Esophagus squamous epithelium (tissue), 5 donors: ENCODE data around the gene LGI4. TPM values are rescaled to one million over a fixed set of nuclear protein-coding genes. Genes with fewer than 3 reads are reported as not detected.

Experiments used
- DNase-seq: peaks from one replicate; lab custom pipeline; 2025; lab: John Stamatoyannopoulos, UW
- H3K27ac ChIP-seq, 4 donors: fragments of 200-600 bp; sonication (generic); one replicate each; pipeline ENCODE4 v1.5.1; 2016 to 2019; ENCODE audit warnings: mild to moderate bottlenecking in 1 of 4
- H3K27me3 ChIP-seq, 4 donors: fragments of 200-600 bp; sonication (generic); 1 replicate in 3 of 4; 2 replicates in 1 of 4; pipeline versions ENCODE4 v1.5.1 to v1.6.0; 2017 to 2021; ENCODE audit warnings: antibody characterized with exemption in 1 of 4
- H3K36me3 ChIP-seq, 3 donors: fragments of 200-600 bp; sonication (generic); one replicate each; pipeline ENCODE4 v1.5.1; 2016 to 2019
- H3K4me1 ChIP-seq, 3 donors: fragments of 200-600 bp; sonication (generic); one replicate each; pipeline ENCODE4 v1.5.1; 2017 to 2019
- H3K4me3 ChIP-seq, 4 donors: fragments of 200-600 bp; sonication (generic); 1 replicate in 3 of 4; 2 replicates in 1 of 4; pipeline ENCODE4 v1.5.1; 2016 to 2019; ENCODE audit warnings: mild to moderate bottlenecking in 2 of 4, moderate library complexity in 1 of 4
- H3K9me3 ChIP-seq, 3 donors: fragments of 200-600 bp; sonication (generic); one replicate each; pipeline ENCODE4 v1.5.1; 2016 to 2019
- POLR2A ChIP-seq, 4 donors: fragments of 450-650 bp; IDR thresholded peaks; one replicate each; pipeline ENCODE4 v1.6.1; 2017; ENCODE audit warnings: antibody characterized with exemption in 4 of 4, mild to moderate bottlenecking in 4 of 4, moderate library complexity in 3 of 4
- WGBS, 2 donors: methylation state at CpG; one replicate each; pipeline ENCODE4 v1.1.5; 2018; 5-methylcytosine and 5-hydroxymethylcytosine counted together
- intact Hi-C: fragments of 100-400 bp; cut with DNase I; formaldehyde crosslinking; loops from one replicate; pipeline ENCODE4 v1.15.0; 2022
- total RNA-seq, 4 donors: library from RNA; depleted of rRNA; stranded (reverse); fragments of >200 nt; gene quantifications; one replicate each; pipeline ENCODE4 v1.1.0, GENCODE V29; 2016
- TF ChIP-seq, protein P1 (sequence below), 6 experiments: fragments of 450-650 bp in 4 of 6; fragments of 200-600 bp in 2 of 6; sonication (generic) in 2 of 6; IDR thresholded peaks; one replicate each; pipeline ENCODE4 v1.5.1; 2016 to 2019; ENCODE audit warnings: antibody characterized with exemption in 6 of 6, mild to moderate bottlenecking in 4 of 6, moderate library complexity in 4 of 6
- donor health status: DM: yes; HTN: yes; CAD: no.

LGI4 gene
- total RNA-seq, 4 donors from 2014 or later = 1.3 to 8.2 (median 1.6) TPM

DNA sequence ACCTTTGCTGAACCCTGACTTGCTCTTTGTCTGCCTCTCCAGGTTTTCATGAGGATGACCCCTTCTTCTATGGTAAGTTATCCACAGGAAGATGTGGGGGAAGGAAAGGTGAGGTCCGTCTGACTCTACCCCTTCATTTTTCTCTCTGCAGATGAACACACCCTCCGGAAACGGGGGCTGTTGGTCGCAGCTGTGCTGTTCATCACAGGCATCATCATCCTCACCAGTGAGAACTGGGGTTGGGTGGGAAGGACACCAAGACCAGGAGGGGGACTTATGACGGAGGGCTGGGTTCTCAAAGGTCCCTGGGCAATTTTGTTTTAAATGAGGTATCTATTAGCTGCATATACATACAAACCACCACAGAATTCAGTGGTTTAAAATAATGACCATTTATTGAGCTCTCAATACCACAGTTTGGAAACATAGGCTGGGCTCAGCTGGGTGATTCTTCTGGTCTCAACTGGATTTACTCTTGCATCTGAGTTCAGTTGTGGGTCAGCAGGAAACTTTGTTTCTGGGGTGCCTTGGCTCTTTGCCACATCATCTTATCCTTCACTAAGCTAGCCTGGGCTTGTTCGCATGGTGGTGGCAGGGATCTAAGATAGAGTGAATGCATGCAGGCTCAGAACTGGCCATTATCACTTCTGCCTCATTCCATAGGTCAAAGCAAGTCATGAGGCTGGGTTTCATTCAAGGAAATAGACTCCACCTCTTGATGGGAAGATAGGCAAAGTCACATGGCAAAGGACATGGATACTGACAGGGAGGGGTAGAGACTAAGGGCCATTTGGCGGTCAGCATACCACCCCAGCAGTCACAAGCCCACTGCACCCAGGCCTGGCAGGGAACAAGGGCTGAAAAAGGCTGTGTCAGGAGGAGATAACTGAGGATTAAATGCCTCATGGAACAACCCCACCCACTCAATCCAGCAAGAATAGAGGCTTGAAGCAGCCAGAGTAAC lies 31.5 kb upstream of the LGI4 start:
- Histone ChIP-seq H3K9me3 (peaks cover 6 to 39% (median 20%) of the 10 kb centered on the region in 3 donors), H3K27ac (peak overlapping the region in 3 of 4 donors; percentile 69 to 70 (median 69)), H3K27me3 (no peaks in the 10 kb centered on the region), H3K36me3 (peaks cover 0 to 67% (median 11%) of the 10 kb centered on the region in 3 donors), H3K4me3 (no peak overlapping the region), H3K4me1 (peaks cover 11 to 45% (median 15%) of the 10 kb centered on the region in 3 donors)
- DNase-seq = no peak
- WGBS, 2 donors = 86 to 88% methylated on average over 6 of the region's 7 CpGs
- intact Hi-C loops = no loop called here
- TF ChIP-seq POLR2A (IDR thresholded peaks at IDR 0.05) = no peak
- TF ChIP-seq, protein P1, sequence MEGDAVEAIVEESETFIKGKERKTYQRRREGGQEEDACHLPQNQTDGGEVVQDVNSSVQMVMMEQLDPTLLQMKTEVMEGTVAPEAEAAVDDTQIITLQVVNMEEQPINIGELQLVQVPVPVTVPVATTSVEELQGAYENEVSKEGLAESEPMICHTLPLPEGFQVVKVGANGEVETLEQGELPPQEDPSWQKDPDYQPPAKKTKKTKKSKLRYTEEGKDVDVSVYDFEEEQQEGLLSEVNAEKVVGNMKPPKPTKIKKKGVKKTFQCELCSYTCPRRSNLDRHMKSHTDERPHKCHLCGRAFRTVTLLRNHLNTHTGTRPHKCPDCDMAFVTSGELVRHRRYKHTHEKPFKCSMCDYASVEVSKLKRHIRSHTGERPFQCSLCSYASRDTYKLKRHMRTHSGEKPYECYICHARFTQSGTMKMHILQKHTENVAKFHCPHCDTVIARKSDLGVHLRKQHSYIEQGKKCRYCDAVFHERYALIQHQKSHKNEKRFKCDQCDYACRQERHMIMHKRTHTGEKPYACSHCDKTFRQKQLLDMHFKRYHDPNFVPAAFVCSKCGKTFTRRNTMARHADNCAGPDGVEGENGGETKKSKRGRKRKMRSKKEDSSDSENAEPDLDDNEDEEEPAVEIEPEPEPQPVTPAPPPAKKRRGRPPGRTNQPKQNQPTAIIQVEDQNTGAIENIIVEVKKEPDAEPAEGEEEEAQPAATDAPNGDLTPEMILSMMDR (IDR thresholded peaks at IDR 0.05) = no peak

DNA sequence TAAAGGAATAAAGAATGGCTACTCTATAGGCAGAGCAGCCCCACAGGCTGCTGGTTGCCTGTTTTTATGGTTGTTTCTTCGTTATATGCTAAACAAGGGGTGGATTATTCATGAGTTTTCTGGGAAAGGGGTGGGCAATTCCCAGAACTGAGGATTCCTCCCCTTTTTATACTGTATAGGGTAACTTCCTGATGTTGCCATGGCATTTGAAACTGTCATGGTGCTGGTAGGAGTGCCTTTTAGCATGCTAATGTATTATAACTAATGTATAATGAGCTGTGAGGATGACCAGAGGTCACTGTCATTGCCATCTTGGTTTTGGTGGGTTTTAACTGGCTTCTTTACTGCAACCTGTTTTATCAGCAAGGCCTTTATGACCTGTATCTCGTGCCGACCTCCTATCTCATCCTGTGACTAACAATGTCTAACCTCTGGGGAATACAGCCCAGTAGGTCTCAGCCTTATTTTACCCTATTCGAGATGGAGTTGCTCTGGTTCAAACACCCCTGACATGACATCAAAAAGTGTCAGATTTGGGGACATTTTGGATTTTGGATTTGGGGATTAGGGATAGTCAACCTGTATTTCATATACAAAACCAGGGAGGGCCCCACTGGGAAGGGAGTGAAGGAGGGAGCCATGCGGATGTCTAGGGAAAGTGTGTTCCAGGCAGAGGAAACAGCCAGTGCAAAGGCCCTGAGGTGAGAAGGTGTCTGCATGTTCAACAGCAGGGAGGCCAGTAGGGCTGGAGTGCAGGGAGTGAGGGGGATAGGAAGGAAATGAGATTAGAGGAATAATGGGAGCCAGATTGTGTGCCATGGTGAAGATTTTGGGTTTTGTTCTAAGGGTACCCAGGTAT lies 30.6 kb upstream of the LGI4 start:
- H3K27ac ChIP-seq = peak overlapping the region in 1 of 4 donors; percentile 72
- no peak overlapping the region for H3K4me3 ChIP-seq
- peaks cover 0 to 75% (median 13%) of the 10 kb centered on the region in 3 donors for H3K36me3 ChIP-seq
- H3K4me1 ChIP-seq = peaks cover 11 to 42% (median 15%) of the 10 kb centered on the region in 3 donors
- H3K27me3 ChIP-seq = no peaks in the 10 kb centered on the region
- peaks cover 6 to 39% (median 20%) of the 10 kb centered on the region in 3 donors for H3K9me3 ChIP-seq
- no peak for TF ChIP-seq POLR2A (IDR thresholded peaks at IDR 0.05)
- TF ChIP-seq, protein P1 (IDR thresholded peaks at IDR 0.05) = no peak
- intact Hi-C loops = no loop called here
- WGBS, 2 donors = 79 to 80% methylated on average over 5 of the region's 5 CpGs
- DNase-seq = no peak

DNA sequence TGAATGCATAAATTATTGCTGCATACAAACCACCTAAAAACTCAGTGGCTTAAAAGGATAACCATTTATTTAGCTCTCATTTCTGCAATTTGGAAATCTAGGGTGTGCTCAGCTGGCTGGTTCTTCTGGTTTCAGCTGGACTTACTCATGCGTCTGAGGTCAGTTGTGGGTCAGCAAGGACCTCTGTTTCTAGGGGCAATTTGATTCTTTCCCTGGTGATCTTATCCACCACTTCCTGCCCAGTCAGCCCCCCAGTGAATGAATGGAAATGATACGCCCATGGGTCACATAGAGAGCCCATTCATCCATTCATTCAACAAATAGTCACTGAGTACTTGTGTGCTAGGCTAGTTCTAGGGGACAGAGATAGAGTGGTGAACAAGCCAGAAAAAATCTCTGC lies 29.6 kb upstream of the LGI4 start:
- intact Hi-C loops = no loop called here
- TF ChIP-seq, protein P1 (IDR thresholded peaks at IDR 0.05) = no peak
- TF ChIP-seq POLR2A (IDR thresholded peaks at IDR 0.05) = no peak
- Histone ChIP-seq H3K4me3 (no peak overlapping the region), H3K9me3 (peaks cover 6 to 39% (median 20%) of the 10 kb centered on the region in 3 donors), H3K4me1 (peaks cover 11 to 37% (median 15%) of the 10 kb centered on the region in 3 donors), H3K36me3 (peaks cover 0 to 75% (median 18%) of the 10 kb centered on the region in 3 donors), H3K27me3 (no peaks in the 10 kb centered on the region), H3K27ac (peak overlapping the region in 3 of 4 donors; percentile 31 to 72 (median 52))
- DNase-seq = no peak
- WGBS, 2 donors = 31 to 81% methylated on average over 2 of the region's 2 CpGs

DNA sequence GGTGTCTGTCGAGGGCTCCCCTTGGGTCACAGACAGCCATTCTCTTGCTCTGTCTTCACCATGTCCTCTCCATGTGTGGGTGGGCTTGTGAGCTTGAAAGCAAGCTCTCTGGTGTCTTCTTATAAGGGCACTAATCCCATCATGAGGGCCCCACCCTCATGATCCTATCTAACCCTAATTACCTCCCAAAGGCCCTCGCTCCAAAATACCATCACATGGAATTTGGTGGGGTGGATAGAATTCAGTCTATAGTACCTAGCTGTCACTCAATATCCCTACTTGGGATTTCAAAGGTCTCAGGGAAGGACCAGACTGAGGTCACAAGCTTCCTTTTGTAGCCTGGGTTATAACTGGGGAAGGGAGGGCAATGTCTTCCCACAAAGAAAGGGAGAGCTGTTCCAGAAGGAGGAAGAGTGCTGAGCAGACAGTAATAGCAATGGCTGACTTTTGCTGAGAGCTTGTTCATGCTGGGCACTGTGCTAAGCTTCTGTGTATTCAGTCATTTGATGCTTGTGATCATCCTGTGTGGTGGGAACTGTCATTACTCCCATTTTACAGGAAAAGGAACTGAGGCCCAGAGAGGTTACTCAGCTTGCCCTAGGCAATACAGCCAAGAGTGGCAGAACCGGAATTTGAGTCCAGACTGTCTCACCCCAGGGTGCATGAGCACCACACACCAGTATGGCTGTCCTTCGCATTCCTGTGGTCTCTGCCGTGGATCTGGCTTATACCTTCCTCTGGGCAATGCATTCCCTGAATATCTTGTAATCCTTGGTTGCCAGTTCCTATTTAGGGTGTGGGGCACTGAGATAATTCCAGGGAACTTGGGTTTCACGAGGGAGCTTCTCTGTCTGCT lies 27.8 kb upstream of the LGI4 start:
- 48 to 71% methylated on average over 6 of the region's 6 CpGs for WGBS, 2 donors
- intact Hi-C loops = no loop called here
- H3K4me3 ChIP-seq = no peak overlapping the region
- peak overlapping the region in 2 of 4 donors; percentile 52 to 72 for H3K27ac ChIP-seq
- peaks cover 0 to 90% (median 18%) of the 10 kb centered on the region in 3 donors for H3K36me3 ChIP-seq
- H3K4me1 ChIP-seq = peaks cover 7 to 19% (median 11%) of the 10 kb centered on the region in 3 donors
- DNase-seq = no peak
- TF ChIP-seq, protein P1 (IDR thresholded peaks at IDR 0.05) = no peak
- H3K27me3 ChIP-seq = no peaks in the 10 kb centered on the region
- peaks cover 6 to 39% (median 20%) of the 10 kb centered on the region in 3 donors for H3K9me3 ChIP-seq
